Measurements from ENCODE around the gene ERGIC2. TPM values are rescaled to one million over a fixed set of nuclear protein-coding genes. Genes with fewer than 3 reads are reported as not detected.

The ERGIC2 gene
- total RNA-seq, 6 experiments from 2014 or later, result 131 to 161 (median 152) TPM

GRCh38 chr12:29343022-29343799, 37.8 kb downstream of the ERGIC2 start:
- no peaks in the 10 kb centered on the region for H3K36me3 Mint-ChIP-seq (ENCODE audit: low read depth)

GRCh38 chr12:29337325-29337724, 43.6 kb downstream of the ERGIC2 start:
- H3K4me3 Mint-ChIP-seq, result no peak overlapping the region
- H3K27me3 Mint-ChIP-seq (ENCODE audit: insufficient read depth), result no peaks in the 10 kb centered on the region; the same call in 1 of the 2 replicates
- peaks cover 10% of the 10 kb centered on the region for H3K4me1 Mint-ChIP-seq (ENCODE audit: low read depth)
- TF ChIP-seq CTCF (IDR thresholded peaks at IDR 0.05), result no peak
- H3K27ac Mint-ChIP-seq, result no peak overlapping the region
- no peaks in the 10 kb centered on the region for H3K9me3 Mint-ChIP-seq
- DNase-seq, result no peak
- H3K36me3 Mint-ChIP-seq (ENCODE audit: low read depth), result no peaks in the 10 kb centered on the region; the same call in none of the 2 replicates

More at GRCh38 chr12:29343022-29343799, 37.8 kb downstream of the ERGIC2 start:
- Mint-ChIP-seq H3K9me3 (no peaks in the 10 kb centered on the region), H3K4me3 (no peak overlapping the region), H3K27me3 (ENCODE audit: insufficient read depth) (no peaks in the 10 kb centered on the region; the same call in 1 of the 2 replicates), H3K27ac (no peak overlapping the region), H3K4me1 (ENCODE audit: low read depth) (no peaks in the 10 kb centered on the region; the same call in 1 of the 2 replicates)
- DNase-seq, result no peak
- TF ChIP-seq CTCF (IDR thresholded peaks at IDR 0.05), result no peak

GRCh38 chr12:29334937-29335336, 46.0 kb downstream of the ERGIC2 start:
- DNase-seq, result no peak
- Mint-ChIP-seq H3K9me3 (no peaks in the 10 kb centered on the region), H3K36me3 (ENCODE audit: low read depth) (no peaks in the 10 kb centered on the region; the same call in none of the 2 replicates), H3K27ac (no peak overlapping the region), H3K4me3 (no peak overlapping the region), H3K4me1 (ENCODE audit: low read depth) (peaks cover 10% of the 10 kb centered on the region), H3K27me3 (ENCODE audit: insufficient read depth) (no peaks in the 10 kb centered on the region; the same call in 1 of the 2 replicates)
- TF ChIP-seq CTCF (IDR thresholded peaks at IDR 0.05), result no peak

GRCh38 chr12:29333178-29333577, 47.8 kb downstream of the ERGIC2 start:
- Mint-ChIP-seq H3K27me3 (ENCODE audit: insufficient read depth) (no peaks in the 10 kb centered on the region; the same call in 1 of the 2 replicates), H3K4me1 (ENCODE audit: low read depth) (peaks cover 10% of the 10 kb centered on the region), H3K9me3 (no peaks in the 10 kb centered on the region), H3K36me3 (ENCODE audit: low read depth) (no peaks in the 10 kb centered on the region; the same call in none of the 2 replicates), H3K27ac (no peak overlapping the region), H3K4me3 (no peak overlapping the region)
- no peak for TF ChIP-seq CTCF (IDR thresholded peaks at IDR 0.05)
- DNase-seq, result peak; percentile 15

DNA sequence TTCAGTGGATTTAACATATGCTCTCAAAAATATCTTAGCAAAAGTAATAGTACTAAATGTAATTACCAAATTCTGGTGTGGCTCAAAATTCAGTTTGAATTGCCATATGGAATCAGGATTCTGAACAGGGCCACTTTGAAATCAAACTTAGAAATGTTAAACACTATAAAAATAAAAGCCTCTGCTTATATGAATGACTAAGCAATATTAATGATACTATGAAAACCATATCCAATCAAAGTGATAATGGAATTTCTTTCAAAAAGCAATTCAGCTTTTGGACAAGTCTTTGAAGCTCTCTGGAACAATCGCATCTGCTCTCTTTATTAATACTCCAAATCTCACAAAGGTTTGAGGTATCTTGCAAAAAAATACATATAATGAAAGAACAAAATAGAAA, 51.6 kb downstream of the ERGIC2 start:
- Mint-ChIP-seq H3K36me3 (ENCODE audit: low read depth) (peaks cover 13% of the 10 kb centered on the region), H3K9me3 (peaks cover under 1% of the 10 kb centered on the region; the same call in 1 of the 2 replicates), H3K27me3 (ENCODE audit: insufficient read depth) (no peaks in the 10 kb centered on the region; the same call in 1 of the 2 replicates), H3K4me1 (ENCODE audit: low read depth) (peaks cover 2% of the 10 kb centered on the region; the same call in 1 of the 2 replicates), H3K4me3 (no peak overlapping the region), H3K27ac (no peak overlapping the region)
- TF ChIP-seq CTCF (IDR thresholded peaks at IDR 0.05), result no peak
- no peak for DNase-seq

Measured in HFFc6 (cell line).